NCI-H1092 (cell line): ENCODE results near the gene ZNF471.

ENCODE experiments used
- DNase-seq: peaks from one replicate; lab custom pipeline; 2025; lab: John Stamatoyannopoulos, UW

ZNF471 gene

DNA sequence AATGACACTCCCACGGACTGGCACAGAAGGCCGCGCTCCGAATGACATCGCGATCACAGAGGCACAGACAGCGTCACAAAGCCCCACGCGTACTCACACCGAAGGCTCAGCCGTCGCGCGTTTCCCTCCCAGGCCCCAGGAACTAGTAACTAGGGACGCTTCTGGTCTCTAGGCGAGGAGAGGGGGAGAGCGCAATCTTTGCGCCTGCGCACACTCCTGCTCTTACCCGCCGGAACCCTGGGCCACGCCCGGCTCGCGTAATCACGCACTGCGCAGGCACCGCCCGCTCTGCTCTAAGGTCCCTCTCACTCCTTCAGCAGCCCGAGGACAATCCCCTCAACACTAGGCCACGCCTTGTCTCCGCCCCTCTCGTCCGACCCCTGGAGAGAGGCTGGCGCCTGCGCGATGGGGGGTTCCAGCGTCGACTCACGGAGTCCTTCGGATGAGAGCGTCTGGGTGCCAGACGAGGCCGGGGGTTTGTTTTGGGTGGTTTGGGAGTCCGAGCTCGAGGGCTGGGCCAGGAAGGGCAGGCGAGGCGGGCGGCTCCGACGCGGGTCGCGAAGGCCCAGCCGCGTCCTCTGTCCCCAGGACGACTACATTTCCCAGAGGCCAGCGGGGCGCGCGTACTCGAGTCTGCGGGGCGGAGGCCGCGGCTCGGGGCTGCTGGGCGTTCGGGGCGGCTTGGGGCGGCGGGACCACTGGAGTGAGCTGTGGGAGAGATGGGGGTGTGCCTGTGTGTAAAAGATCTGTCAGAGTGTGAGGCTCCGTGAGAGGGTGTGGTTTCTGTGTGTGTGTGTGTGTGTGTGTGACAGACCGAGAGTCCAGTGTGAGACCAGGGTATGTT is at the start of gene ZNF471:
TSS of gene ZNF471 (plus strand) at position 410 of the 844 bp plus-strand sequence. CDS start 3,717 bp downstream, outside the sequence.
- peak; percentile 96 for DNase-seq

GRCh38 chr19:56474308-56474707 is 33.3 kb upstream of the ZNF471 start:
- DNase-seq, result no peak

- DNase-seq, result no peak
Observed at GRCh38 chr19:56476093-56476492, 31.6 kb upstream of the ZNF471 start.

GRCh38 chr19:56476651-56477428 is 30.8 kb upstream of the ZNF471 start, which contains the start of gene ZNF667:
TSS of gene ZNF667 (minus strand) at chr19:56477345. CDS start at chr19:56462370, 14,975 bp downstream.
- DNase-seq, result no peak

- DNase-seq, result peak; percentile 79
Observed at GRCh38 chr19:56477429-56478338, 30.0 kb upstream of the ZNF471 start.

- DNase-seq, result no peak
Observed at GRCh38 chr19:56491399-56491798, 16.3 kb upstream of the ZNF471 start.

GRCh38 chr19:56504581-56504980 is 3.1 kb upstream of the ZNF471 start:
- DNase-seq, result no peak

- no peak for DNase-seq
Observed at GRCh38 chr19:56508290-56508778, 679 bp downstream of the ZNF471 start.

GRCh38 chr19:56525214-56525860 is 17.7 kb downstream of the ZNF471 start:
- no peak for DNase-seq

GRCh38 chr19:56537442-56537841 is 29.8 kb downstream of the ZNF471 start:
- DNase-seq, result no peak

GRCh38 chr19:56538254-56538760 is 30.7 kb downstream of the ZNF471 start:
- DNase-seq, result peak; percentile 79

GRCh38 chr19:56538761-56539263 is 31.2 kb downstream of the ZNF471 start, which contains the start of gene ZFP28:
TSS of gene ZFP28 (plus strand) at chr19:56538948. CDS start at chr19:56539019, 71 bp downstream.
- DNase-seq, result no peak

GRCh38 chr19:56543776-56544175 is 36.1 kb downstream of the ZNF471 start:
- no peak for DNase-seq

- no peak for DNase-seq
Observed at GRCh38 chr19:56547535-56547934, 39.9 kb downstream of the ZNF471 start.

DNA sequence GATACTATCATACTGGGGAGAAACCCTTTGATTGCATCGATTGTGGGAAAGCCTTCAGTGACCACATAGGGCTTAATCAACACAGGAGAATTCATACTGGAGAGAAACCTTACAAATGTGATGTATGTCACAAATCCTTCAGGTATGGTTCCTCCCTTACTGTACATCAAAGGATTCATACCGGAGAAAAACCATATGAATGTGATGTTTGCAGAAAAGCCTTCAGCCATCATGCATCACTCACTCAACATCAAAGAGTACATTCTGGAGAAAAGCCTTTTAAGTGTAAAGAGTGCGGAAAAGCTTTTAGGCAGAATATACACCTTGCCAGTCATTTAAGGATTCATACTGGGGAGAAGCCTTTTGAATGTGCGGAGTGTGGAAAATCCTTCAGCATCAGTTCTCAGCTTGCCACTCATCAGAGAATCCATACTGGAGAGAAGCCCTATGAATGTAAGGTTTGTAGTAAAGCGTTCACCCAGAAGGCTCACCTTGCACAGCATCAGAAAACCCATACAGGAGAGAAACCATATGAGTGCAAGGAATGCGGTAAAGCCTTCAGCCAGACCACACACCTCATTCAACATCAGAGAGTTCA is 46.7 kb downstream of the ZNF471 start:
- no peak for DNase-seq

DNA sequence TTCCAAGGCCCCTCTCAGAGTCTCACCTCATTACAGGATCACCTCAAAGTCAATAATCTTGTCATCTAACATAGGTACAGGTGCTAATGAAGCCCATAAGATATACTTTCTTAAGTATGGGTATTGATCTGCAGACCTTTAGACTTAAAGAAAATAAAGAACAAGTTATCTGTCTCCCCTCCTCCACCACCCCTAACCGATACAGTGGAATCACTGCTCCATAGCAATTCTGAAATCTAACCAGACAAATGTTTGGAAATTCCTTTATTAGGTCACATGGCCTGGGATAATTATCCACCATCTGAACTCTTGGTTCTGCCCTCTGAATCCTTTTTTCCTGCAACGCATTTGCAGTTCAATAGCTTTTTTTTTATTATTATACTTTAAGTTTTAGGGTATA is 55.1 kb downstream of the ZNF471 start:
- no peak for DNase-seq

- peak; percentile 0 for DNase-seq
Observed at GRCh38 chr19:56566904-56567273, 59.2 kb downstream of the ZNF471 start.

GRCh38 chr19:56567274-56568120 is 59.8 kb downstream of the ZNF471 start, which contains the start of gene ZNF470:
TSS of gene ZNF470 (plus strand) at chr19:56567468. CDS start at chr19:56570312, 2,844 bp downstream.
- DNase-seq, result peak; percentile 60

- no peak for DNase-seq
Observed at GRCh38 chr19:56572589-56572988, 64.9 kb downstream of the ZNF471 start.
